H9 (cell line): Measurements from ENCODE around the gene TRAPPC2. TPM values are rescaled to one million over a fixed set of nuclear protein-coding genes. Genes with fewer than 3 reads are reported as not detected.

Experiments used
- DNase-seq: peaks from one replicate; pipeline ENCODE4 v3.0.0-alpha.2; 2017
- H2AFZ ChIP-seq: one replicate; pipeline ENCODE4 v1.6.1; 2013; ENCODE audit warnings: mild to moderate bottlenecking, low read length, control low read depth, moderate library complexity
- H2AK5ac ChIP-seq: 2 replicates; pipeline ENCODE4 v1.6.1; 2013; ENCODE audit warnings: low read length, control low read depth, mixed read lengths; ENCODE audit not compliant: insufficient read length
- H2BK120ac ChIP-seq: one replicate; pipeline ENCODE4 v1.6.1; 2013; ENCODE audit warnings: low read depth, mild to moderate bottlenecking, low read length, control low read depth, inconsistent platforms; ENCODE audit not compliant: poor library complexity, severe bottlenecking
- H2BK12ac ChIP-seq: 2 replicates; pipeline ENCODE4 v1.6.1; 2013; ENCODE audit warnings: low read length, control low read depth, mixed read lengths, low read depth; ENCODE audit not compliant: insufficient read length
- H2BK15ac ChIP-seq: 2 replicates; pipeline ENCODE4 v1.6.1; 2013; ENCODE audit warnings: low read depth, low read length, control low read depth
- H2BK20ac ChIP-seq: one replicate; pipeline ENCODE4 v1.6.1; 2013; ENCODE audit warnings: low read depth, mild to moderate bottlenecking, low read length, control low read depth, inconsistent platforms; ENCODE audit not compliant: poor library complexity, severe bottlenecking
- H2BK5ac ChIP-seq: 2 replicates; pipeline ENCODE4 v1.6.1; 2013; ENCODE audit warnings: low read length, control low read depth, mixed read lengths; ENCODE audit not compliant: insufficient read length
- H3K14ac ChIP-seq: 2 replicates; pipeline ENCODE4 v1.6.1; 2013; ENCODE audit warnings: low read length, control low read depth; ENCODE audit not compliant: insufficient read depth
- H3K18ac ChIP-seq: 2 replicates; pipeline ENCODE4 v1.6.1; 2013; ENCODE audit warnings: low read depth, mild to moderate bottlenecking, mixed read lengths, low read length, control low read depth; ENCODE audit not compliant: insufficient read length
- H3K23ac ChIP-seq: 2 replicates; pipeline ENCODE4 v1.6.1; 2013; ENCODE audit warnings: low read length, control low read depth, mixed read lengths, low read depth; ENCODE audit not compliant: insufficient read length
- H3K23me2 ChIP-seq: 2 replicates; pipeline ENCODE4 v1.6.1; 2013; ENCODE audit warnings: low read depth, mild to moderate bottlenecking, mixed read lengths, low read length, control low read depth; ENCODE audit not compliant: insufficient read length, poor library complexity, severe bottlenecking
- H3K27ac ChIP-seq: 2 replicates; pipeline ENCODE4 v1.5.1; 2013; ENCODE audit warnings: low read length, control low read depth, mixed read lengths, low read depth; ENCODE audit not compliant: insufficient read length
- H3K27me3 ChIP-seq: 2 replicates; pipeline ENCODE4 v1.6.1; 2013; ENCODE audit warnings: low read length, control low read depth, inconsistent platforms; ENCODE audit not compliant: insufficient read depth
- H3K4ac ChIP-seq: 2 replicates; pipeline ENCODE4 v1.6.1; 2013; ENCODE audit warnings: low read depth, mild to moderate bottlenecking, control low read depth, inconsistent platforms, low read length, moderate library complexity
- H3K4me1 ChIP-seq: 2 replicates; pipeline ENCODE4 v1.6.1; 2013; ENCODE audit warnings: low read length, control low read depth, inconsistent platforms; ENCODE audit not compliant: insufficient read depth
- H3K4me2 ChIP-seq: 2 replicates; pipeline ENCODE4 v1.6.1; 2013; ENCODE audit warnings: low read length, control low read depth, mixed read lengths; ENCODE audit not compliant: insufficient read length, insufficient read depth
- H3K56ac ChIP-seq: 2 replicates; pipeline ENCODE4 v1.6.1; 2013; ENCODE audit warnings: low read depth, mild to moderate bottlenecking, mixed read lengths, low read length, control low read depth; ENCODE audit not compliant: insufficient read length
- H3K79me1 ChIP-seq: 2 replicates; pipeline ENCODE4 v1.6.1; 2013; ENCODE audit warnings: low read depth, mild to moderate bottlenecking, moderate library complexity, low read length, control low read depth, inconsistent platforms; ENCODE audit not compliant: insufficient read depth, poor library complexity, severe bottlenecking
- H3K79me2 ChIP-seq: 2 replicates; pipeline ENCODE4 v1.6.1; 2013; ENCODE audit warnings: low read length, control low read depth, inconsistent platforms; ENCODE audit not compliant: insufficient read depth
- H3K9ac ChIP-seq: 2 replicates; pipeline ENCODE4 v1.6.1; 2013; ENCODE audit warnings: low read length, control low read depth, mixed read lengths; ENCODE audit not compliant: insufficient read length; ENCODE audit errors: extremely low read depth
- H3K9me3 ChIP-seq: one replicate; pipeline ENCODE4 v1.6.1; 2013; ENCODE audit warnings: low read depth, low read length, inconsistent platforms; ENCODE audit not compliant: control insufficient read depth
- H3T11ph ChIP-seq: one replicate; pipeline ENCODE4 v1.6.1; 2013; ENCODE audit warnings: mild to moderate bottlenecking, low read length, control low read depth, inconsistent platforms
- H4K20me1 ChIP-seq: one replicate; pipeline ENCODE4 v1.6.1; 2013; ENCODE audit not compliant: control insufficient read depth, insufficient read length, insufficient read depth
- H4K5ac ChIP-seq: 2 replicates; pipeline ENCODE4 v1.6.1; 2013; ENCODE audit warnings: low read depth, mild to moderate bottlenecking, mixed read lengths, low read length, control low read depth; ENCODE audit not compliant: insufficient read length
- H4K8ac ChIP-seq: replicated peaks from 2 replicates; pipeline ENCODE4 v1.6.1; 2013; ENCODE audit warnings: low read length, control low read depth, mixed read lengths, low read depth; ENCODE audit not compliant: insufficient read length
- H4K91ac ChIP-seq: 2 replicates; pipeline ENCODE4 v1.6.1; 2013; ENCODE audit warnings: low read depth, mild to moderate bottlenecking, moderate library complexity, mixed read lengths, low read length, control low read depth; ENCODE audit not compliant: insufficient read length
- H3K27ac Mint-ChIP-seq, 3 experiments: 2 replicates in 2 of 3; 3 replicates in 1 of 3; pipeline ENCODE4 v1.8.0; 2020 to 2021; ENCODE audit warnings: mixed read lengths in 3 of 3, mild to moderate bottlenecking in 1 of 3, moderate library complexity in 1 of 3
- H3K27me3 Mint-ChIP-seq: 2 replicates; pipeline ENCODE4 v1.8.0; 2021; ENCODE audit warnings: low read depth, mild to moderate bottlenecking, moderate library complexity, mixed read lengths
- H3K36me3 Mint-ChIP-seq, 3 experiments: 2 replicates in 2 of 3; 3 replicates in 1 of 3; pipeline ENCODE4 v1.8.0; 2020 to 2021; ENCODE audit warnings: low read depth in 3 of 3, mixed read lengths in 3 of 3; ENCODE audit not compliant: insufficient read depth in 1 of 3
- H3K4me1 Mint-ChIP-seq, 2 experiments: 2 replicates each; pipeline ENCODE4 v1.8.0; 2020; ENCODE audit warnings: mixed read lengths in 2 of 2
- H3K4me3 Mint-ChIP-seq, 2 experiments: 2 replicates in 1 of 2; 3 replicates in 1 of 2; pipeline ENCODE4 v1.8.0; 2020 to 2021; ENCODE audit warnings: mild to moderate bottlenecking in 2 of 2, mixed read lengths in 2 of 2, moderate library complexity in 1 of 2
- H3K9me3 Mint-ChIP-seq, 2 experiments: 2 replicates in 1 of 2; 3 replicates in 1 of 2; pipeline ENCODE4 v1.8.0; 2020; ENCODE audit warnings: mild to moderate bottlenecking in 2 of 2, mixed read lengths in 2 of 2, moderate library complexity in 1 of 2
- CTCF ChIP-seq: fragments of 200-600 bp; sonication (generic); conservative IDR thresholded peaks from 3 replicates; pipeline ENCODE4 v1.8.0; 2021; ENCODE audit warnings: antibody characterized with exemption, mild to moderate bottlenecking
- WGBS: extraction: QIAGEN DNeasy Blood & Tissue Kit; methylation state at CpG from one replicate; pipeline ENCODE4 v1.1.7; 2013; ENCODE audit warnings: missing lambda C conversion rate, low lambda C conversion rate, mixed read lengths; ENCODE audit not compliant: insufficient read length; ENCODE audit errors: extremely low coverage; 5-methylcytosine and 5-hydroxymethylcytosine counted together
- total RNA-seq: library from RNA; stranded (reverse); gene quantifications from 2 replicates; pipeline ENCODE4 v1.2.1, GENCODE V29; 2021

Gene TRAPPC2
- total RNA-seq, 1 experiment from 2014 or later = 13.3 TPM

GRCh38 chrX:13697976-13698375, 36.4 kb downstream of the TRAPPC2 start:
- Mint-ChIP-seq H3K4me3 (no peak overlapping the region), H3K4me1 (peaks cover 27 to 33% of the 10 kb centered on the region in 2 experiments), H3K36me3 (peaks cover 0 to 8% (median 2%) of the 10 kb centered on the region in 3 experiments; a peak in 4 of 7 replicates), H3K27ac (no peak overlapping the region; a peak in 1 of 7 replicates), H3K27me3 (no peaks in the 10 kb centered on the region; the same call in none of the 2 replicates), H3K9me3 (peaks cover 26 to 33% of the 10 kb centered on the region in 2 experiments)
- no peak overlapping the region for H2AFZ ChIP-seq
- peaks cover 7% of the 10 kb centered on the region; the same call in 1 of the 2 replicates for H3K4me1 ChIP-seq
- no peak overlapping the region for H3K27ac ChIP-seq
- no peak overlapping the region for H2BK12ac ChIP-seq
- no peaks in the 10 kb centered on the region for H3K23me2 ChIP-seq
- no peak overlapping the region for H3K56ac ChIP-seq
- no peak overlapping the region for H2BK20ac ChIP-seq
- H3K9ac ChIP-seq = no peak overlapping the region
- no peak overlapping the region for H4K8ac ChIP-seq
- H4K20me1 ChIP-seq = no peaks in the 10 kb centered on the region
- no peaks in the 10 kb centered on the region for H3K27me3 ChIP-seq
- WGBS = no CpG with 5 or more reads among the region's 1 CpG
- no peak for TF ChIP-seq CTCF
- H3K9me3 ChIP-seq = no peaks in the 10 kb centered on the region
- no peak overlapping the region for H2BK120ac ChIP-seq
- no peak for DNase-seq
- no peak overlapping the region for H3K4ac ChIP-seq
- no peak overlapping the region for H2BK15ac ChIP-seq
- no peak overlapping the region for H2AK5ac ChIP-seq
- H4K91ac ChIP-seq = no peak overlapping the region
- no peak overlapping the region for H3T11ph ChIP-seq
- H3K79me2 ChIP-seq = peaks cover 27% of the 10 kb centered on the region; the same call in 1 of the 2 replicates
- H2BK5ac ChIP-seq = no peak overlapping the region
- H3K18ac ChIP-seq = no peak overlapping the region
- no peak overlapping the region for H3K4me2 ChIP-seq
- no peak overlapping the region for H3K14ac ChIP-seq
- no peak overlapping the region for H3K23ac ChIP-seq
- no peak overlapping the region for H4K5ac ChIP-seq
- peaks cover 4% of the 10 kb centered on the region for H3K79me1 ChIP-seq
